ENCODE measurements around the gene ERG. TPM values are rescaled to one million over a fixed set of nuclear protein-coding genes. Genes with fewer than 3 reads are reported as not detected.

ERG gene
- total and polyA plus RNA-seq, 5 donors, result 6.6 to 20.1 (median 16.7) TPM

DNA sequence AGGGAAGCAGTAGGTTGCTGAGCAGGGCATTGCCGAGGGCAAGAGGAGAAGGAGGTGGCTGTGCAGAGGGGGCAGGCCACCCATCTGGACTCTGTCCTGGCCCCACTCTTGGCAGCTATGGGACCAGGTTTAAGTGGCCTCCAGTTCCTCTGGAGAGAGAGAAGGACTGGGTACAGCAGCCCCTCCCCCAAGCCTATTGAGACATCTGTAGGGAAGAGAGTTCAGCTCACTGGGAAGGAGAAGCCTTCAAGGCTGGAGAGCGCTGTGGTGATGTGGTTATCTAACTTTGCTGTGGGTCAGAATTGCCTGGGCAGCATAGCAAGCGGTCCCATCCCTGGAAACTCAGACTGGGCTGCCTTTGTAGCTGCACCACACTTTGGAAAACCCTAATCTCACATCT is 147.6 kb downstream of the ERG start:
- Histone ChIP-seq H3K27ac (ENCODE audit: low read length) (no peak overlapping the region), H3K4me3 (ENCODE audit: low read length) (no peak overlapping the region), H3K9me3 (ENCODE audit: control insufficient read depth, low read length) (no peaks in the 10 kb centered on the region), H3K4me1 (ENCODE audit: control insufficient read depth, insufficient read depth, low read length) (no peaks in the 10 kb centered on the region), H3K27me3 (ENCODE audit: control insufficient read depth, insufficient read depth) (no peaks in the 10 kb centered on the region)
- peak in 1 of 2 donors; percentile 34 for ATAC-seq
- 87% methylated on average over 3 of the region's 3 CpGs for WGBS
- intact Hi-C loops (cut with DNase I), result loop anchor here (5.0 to 10.0 kb wide), 4 partner anchors 133 to 646 kb away; no protein-coding TSS in a partner anchor
- no peak for DNase-seq

DNA sequence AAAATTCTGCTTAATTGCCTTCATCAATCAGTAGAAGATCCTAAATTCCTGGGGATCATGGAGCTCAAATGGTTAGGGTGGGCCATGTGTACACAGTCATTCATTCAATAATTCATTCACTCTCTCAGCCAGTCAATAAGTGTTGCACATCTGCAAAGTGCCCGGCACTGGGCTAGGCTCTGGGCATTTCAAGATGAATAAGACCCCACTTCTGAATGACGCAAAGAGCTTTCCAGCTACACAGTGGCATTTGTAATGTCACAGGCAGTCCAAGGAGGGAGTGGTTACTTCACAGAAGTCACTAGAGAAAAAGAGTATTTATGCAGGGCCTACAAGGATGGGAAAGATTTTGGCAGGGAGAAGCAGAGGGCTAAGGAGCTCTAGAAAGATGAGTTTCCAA is 148.3 kb downstream of the ERG start:
- 94% methylated on average over 2 of the region's 2 CpGs for WGBS
- Histone ChIP-seq H3K4me1 (ENCODE audit: control insufficient read depth, insufficient read depth, low read length) (no peaks in the 10 kb centered on the region), H3K27ac (ENCODE audit: low read length) (no peak overlapping the region), H3K9me3 (ENCODE audit: control insufficient read depth, low read length) (no peaks in the 10 kb centered on the region), H3K4me3 (ENCODE audit: low read length) (no peak overlapping the region), H3K27me3 (ENCODE audit: control insufficient read depth, insufficient read depth) (no peaks in the 10 kb centered on the region)
- ATAC-seq (no peak), DNase-seq (no peak)
- intact Hi-C loops (cut with DNase I), result loop anchor here (5.0 to 10.0 kb wide), 4 partner anchors 133 to 645 kb away; no protein-coding TSS in a partner anchor

DNA sequence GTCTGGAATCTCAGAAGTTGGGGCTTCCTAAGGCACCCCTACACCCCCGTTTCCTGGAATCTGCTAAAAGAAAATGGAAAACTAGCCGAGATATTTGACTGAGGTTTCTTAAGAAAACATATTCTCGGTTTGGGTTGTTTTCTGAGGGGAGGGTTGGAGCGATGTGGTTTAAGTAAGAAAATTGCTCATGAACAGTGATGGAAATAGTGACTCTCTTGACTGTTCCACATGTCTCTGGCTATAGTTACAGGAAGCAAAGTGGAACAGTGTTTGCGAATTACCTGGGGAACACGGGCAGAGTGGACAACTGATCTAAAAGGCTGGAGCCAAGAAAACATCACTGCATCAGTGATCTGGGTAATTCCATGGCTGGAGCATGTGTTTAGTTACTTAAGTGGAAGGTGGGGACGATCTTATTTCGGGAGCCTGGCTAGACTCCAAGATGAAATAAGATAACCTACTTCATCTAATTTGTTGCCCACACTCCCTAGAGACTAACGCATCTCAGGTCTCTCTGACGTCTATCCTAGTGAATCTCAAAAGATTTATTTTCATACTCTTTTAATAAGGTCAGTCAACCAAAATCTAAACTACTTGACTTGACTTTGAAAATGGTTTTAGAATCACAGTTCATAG is 149.0 kb downstream of the ERG start:
- ATAC-seq, result peak in 1 of 2 donors; percentile 52
- Histone ChIP-seq H3K4me3 (ENCODE audit: low read length) (no peak overlapping the region), H3K9me3 (ENCODE audit: control insufficient read depth, low read length) (no peaks in the 10 kb centered on the region), H3K4me1 (ENCODE audit: control insufficient read depth, insufficient read depth, low read length) (no peaks in the 10 kb centered on the region), H3K27ac (ENCODE audit: low read length) (no peak overlapping the region), H3K27me3 (ENCODE audit: control insufficient read depth, insufficient read depth) (no peaks in the 10 kb centered on the region)
- WGBS, result 52% methylated on average over 10 of the region's 10 CpGs
- DNase-seq, result no peak
- intact Hi-C loops (cut with DNase I), result no loop called here

DNA sequence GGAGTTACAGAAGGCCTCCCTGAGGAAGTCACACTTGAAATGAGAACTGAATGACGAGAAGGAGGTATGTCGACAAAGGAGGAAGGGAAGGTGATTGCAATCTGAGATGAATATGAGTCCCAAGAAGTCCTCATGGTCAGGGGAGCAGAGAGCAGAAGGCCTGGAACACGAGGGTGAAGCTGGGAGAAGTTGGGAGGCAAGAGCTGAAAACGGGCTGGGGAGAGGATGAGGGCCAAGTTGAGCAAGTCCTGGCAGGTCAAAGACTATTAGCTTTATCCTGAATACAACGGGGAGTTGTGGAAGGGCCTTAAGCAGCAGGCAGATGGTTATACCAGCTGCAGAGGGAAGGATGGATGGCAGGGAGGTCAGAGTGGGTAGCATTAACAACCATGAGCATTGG is 152.0 kb downstream of the ERG start:
- intact Hi-C loops (cut with DNase I), result no loop called here
- 74% methylated on average over 5 of the region's 5 CpGs for WGBS
- Histone ChIP-seq H3K4me1 (ENCODE audit: control insufficient read depth, insufficient read depth, low read length) (no peaks in the 10 kb centered on the region), H3K27ac (ENCODE audit: low read length) (no peak overlapping the region), H3K9me3 (ENCODE audit: control insufficient read depth, low read length) (no peaks in the 10 kb centered on the region), H3K27me3 (ENCODE audit: control insufficient read depth, insufficient read depth) (no peaks in the 10 kb centered on the region), H3K4me3 (ENCODE audit: low read length) (no peak overlapping the region)
- DNase-seq (no peak), ATAC-seq (no peak)

DNA sequence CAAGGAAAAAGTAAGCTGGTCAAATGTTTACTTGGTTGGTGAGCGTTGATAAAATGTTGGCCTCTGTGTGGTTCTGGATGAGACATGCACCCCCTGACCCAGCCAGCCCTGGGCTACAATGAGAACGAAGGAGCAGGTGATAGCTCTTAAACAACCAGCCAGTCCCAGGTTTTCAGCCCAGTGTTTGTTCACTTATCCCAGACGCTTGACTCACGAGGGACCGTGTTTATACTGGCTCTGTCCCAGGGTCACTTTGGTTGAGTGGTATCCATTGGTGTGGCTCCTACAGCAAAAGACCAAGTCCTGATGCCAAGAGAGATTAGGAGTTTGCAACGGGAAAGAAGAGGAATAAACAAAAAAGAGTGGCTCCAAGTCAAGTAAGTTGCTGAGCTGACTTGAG is 154.6 kb downstream of the ERG start:
- H3K4me3 ChIP-seq (ENCODE audit: low read length), result no peak overlapping the region
- peak; percentile 76 to 84 for ATAC-seq
- 32% methylated on average over 6 of the region's 6 CpGs for WGBS
- DNase-seq, result peak; percentile 48 to 81 (median 53)
- H3K9me3 ChIP-seq (ENCODE audit: control insufficient read depth, low read length), result no peaks in the 10 kb centered on the region
- no peaks in the 10 kb centered on the region for H3K27me3 ChIP-seq (ENCODE audit: control insufficient read depth, insufficient read depth)
- peaks cover 5% of the 10 kb centered on the region for H3K4me1 ChIP-seq (ENCODE audit: control insufficient read depth, insufficient read depth, low read length)
- H3K27ac ChIP-seq (ENCODE audit: low read length), result no peak overlapping the region
- intact Hi-C loops (cut with DNase I), result no loop called here

DNA sequence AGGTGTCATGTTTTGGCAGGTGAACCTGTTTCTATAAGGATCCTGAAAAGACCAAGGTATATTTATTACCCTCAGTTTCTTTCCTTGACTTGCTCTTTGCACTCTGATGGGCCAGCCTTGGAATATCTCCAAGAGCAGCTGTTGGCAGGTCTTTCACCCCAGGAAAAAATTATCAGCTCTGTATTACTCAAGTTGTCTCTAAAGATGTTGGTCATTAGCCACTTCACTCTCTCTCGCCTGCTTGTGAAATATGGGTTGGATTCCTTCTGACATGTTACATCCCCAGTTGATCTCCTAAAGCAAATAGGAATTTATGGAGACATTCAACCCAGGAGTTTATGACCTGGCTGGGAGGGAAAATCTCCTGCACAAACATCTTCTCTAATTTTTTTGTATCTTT is 155.5 kb downstream of the ERG start:
- intact Hi-C loops (cut with DNase I), result no loop called here
- WGBS, result 53% methylated on average over 1 of the region's 1 CpG
- H3K4me3 ChIP-seq (ENCODE audit: low read length), result no peak overlapping the region
- no peak overlapping the region for H3K27ac ChIP-seq (ENCODE audit: low read length)
- peak in 1 of 2 donors; percentile 46 for ATAC-seq
- no peaks in the 10 kb centered on the region for H3K27me3 ChIP-seq (ENCODE audit: control insufficient read depth, insufficient read depth)
- H3K9me3 ChIP-seq (ENCODE audit: control insufficient read depth, low read length), result no peaks in the 10 kb centered on the region
- peak in 1 of 3 donors; percentile 32 for DNase-seq
- peaks cover 5% of the 10 kb centered on the region for H3K4me1 ChIP-seq (ENCODE audit: control insufficient read depth, insufficient read depth, low read length)

DNA sequence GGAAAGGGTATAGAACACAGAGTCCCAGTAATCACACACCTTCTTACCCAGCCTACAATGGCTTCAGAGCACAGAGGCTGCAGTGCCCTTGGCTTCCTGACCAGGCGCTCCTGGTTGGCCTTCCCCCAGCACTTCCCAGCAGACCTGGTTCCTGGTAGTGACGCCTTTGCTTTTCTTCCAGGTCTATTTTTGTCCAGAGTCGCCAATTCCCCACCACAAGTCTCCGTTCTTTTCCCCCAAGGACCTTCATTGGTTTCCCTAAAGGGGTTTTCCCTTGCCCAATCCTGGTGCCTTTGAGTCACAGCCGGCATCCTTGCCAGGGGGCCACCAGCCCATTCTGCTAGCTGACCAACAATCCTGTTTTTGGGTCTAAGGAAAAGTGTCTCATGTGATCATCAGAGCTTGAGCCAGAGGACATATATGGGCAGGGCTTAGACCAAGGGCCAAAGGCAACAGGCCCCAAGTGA is 156.7 kb downstream of the ERG start:
- DNase-seq (peak in 2 of 3 donors; percentile 49 to 55), ATAC-seq (peak in 1 of 2 donors; percentile 34)
- no peaks in the 10 kb centered on the region for H3K27me3 ChIP-seq (ENCODE audit: control insufficient read depth, insufficient read depth)
- H3K4me3 ChIP-seq (ENCODE audit: low read length), result no peak overlapping the region
- WGBS, result 77% methylated on average over 5 of the region's 5 CpGs
- no peaks in the 10 kb centered on the region for H3K9me3 ChIP-seq (ENCODE audit: control insufficient read depth, low read length)
- no peak overlapping the region for H3K27ac ChIP-seq (ENCODE audit: low read length)
- intact Hi-C loops (cut with DNase I), result no loop called here
- H3K4me1 ChIP-seq (ENCODE audit: control insufficient read depth, insufficient read depth, low read length), result peaks cover 5% of the 10 kb centered on the region

DNA sequence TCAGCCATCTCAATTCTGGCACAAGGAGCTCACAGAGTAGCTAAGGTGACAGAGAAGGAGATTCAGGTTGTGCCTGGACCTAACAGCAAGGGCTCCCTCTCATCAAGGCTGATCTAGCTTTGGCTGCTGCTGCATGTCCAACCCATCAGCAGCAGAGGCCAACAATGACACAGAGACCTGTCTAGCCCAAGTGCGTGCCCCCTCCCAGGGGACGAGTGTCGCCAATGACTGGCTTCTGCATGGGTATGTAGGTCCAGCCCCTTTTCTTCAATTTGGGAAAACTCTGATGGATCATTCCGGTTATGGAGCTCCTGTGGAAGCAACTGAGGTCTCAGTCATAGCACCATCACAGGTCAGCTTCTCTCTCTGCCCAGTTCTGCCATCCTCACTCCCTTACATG is 158.1 kb downstream of the ERG start:
- ATAC-seq, result no peak
- H3K9me3 ChIP-seq (ENCODE audit: control insufficient read depth, low read length), result no peaks in the 10 kb centered on the region
- 80% methylated on average over 4 of the region's 4 CpGs for WGBS
- no peak overlapping the region for H3K27ac ChIP-seq (ENCODE audit: low read length)
- peaks cover 5% of the 10 kb centered on the region for H3K4me1 ChIP-seq (ENCODE audit: control insufficient read depth, insufficient read depth, low read length)
- DNase-seq, result no peak
- no peaks in the 10 kb centered on the region for H3K27me3 ChIP-seq (ENCODE audit: control insufficient read depth, insufficient read depth)
- H3K4me3 ChIP-seq (ENCODE audit: low read length), result no peak overlapping the region
- intact Hi-C loops (cut with DNase I), result no loop called here

DNA sequence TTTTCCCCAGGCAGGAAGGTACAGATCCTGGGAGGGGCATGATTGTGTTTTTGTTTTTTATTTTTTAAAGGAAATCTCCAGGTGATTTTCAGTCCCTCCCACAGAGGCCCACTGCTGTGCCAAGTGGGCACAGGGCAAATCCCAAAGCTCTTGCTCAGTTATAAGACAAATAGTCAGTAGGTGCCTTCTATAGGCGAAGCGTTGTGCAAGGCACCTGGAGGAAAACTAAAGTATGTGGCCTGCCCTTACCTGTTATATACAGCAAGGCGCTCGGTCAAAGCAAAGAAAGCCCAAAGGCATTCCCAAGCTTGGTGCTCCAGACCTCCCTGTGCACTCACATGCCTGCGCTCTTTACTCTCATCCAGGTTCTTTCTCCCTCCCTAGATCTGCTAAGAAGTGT is 160.5 kb downstream of the ERG start:
- WGBS, result 96% methylated on average over 5 of the region's 5 CpGs

DNA sequence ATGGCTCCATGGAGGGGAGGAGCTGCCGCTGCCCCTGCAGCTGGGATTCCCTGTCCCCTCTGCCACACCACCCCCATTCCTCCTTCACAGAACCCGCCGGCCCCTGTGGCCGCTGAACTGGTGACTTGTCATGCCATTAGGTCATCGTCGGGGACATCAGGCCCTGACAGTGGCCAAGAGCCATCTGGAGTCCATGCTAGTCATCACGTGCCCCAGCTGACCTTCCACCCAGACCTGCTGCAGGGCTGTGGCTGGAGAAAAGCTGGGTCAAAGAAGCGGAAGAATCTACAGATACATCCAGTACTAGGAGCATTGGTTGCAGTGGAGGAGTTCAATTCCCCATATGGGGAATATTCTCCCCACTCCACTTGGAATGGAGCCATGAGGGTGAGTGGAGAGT is 163.4 kb downstream of the ERG start:
- 85% methylated on average over 8 of the region's 8 CpGs for WGBS
- intact Hi-C loops (cut with DNase I), result no loop called here
- ATAC-seq (peak in 1 of 2 donors; percentile 23), DNase-seq (no peak)
- H3K27me3 ChIP-seq (ENCODE audit: control insufficient read depth, insufficient read depth), result no peaks in the 10 kb centered on the region
- H3K4me1 ChIP-seq (ENCODE audit: control insufficient read depth, insufficient read depth, low read length), result no peaks in the 10 kb centered on the region
- H3K4me3 ChIP-seq (ENCODE audit: low read length), result no peak overlapping the region
- no peak overlapping the region for H3K27ac ChIP-seq (ENCODE audit: low read length)
- no peaks in the 10 kb centered on the region for H3K9me3 ChIP-seq (ENCODE audit: control insufficient read depth, low read length)

More for the DNA sequence above, 160.5 kb downstream of the ERG start:
- Histone ChIP-seq H3K27me3 (ENCODE audit: control insufficient read depth, insufficient read depth) (no peaks in the 10 kb centered on the region), H3K27ac (ENCODE audit: low read length) (no peak overlapping the region), H3K4me1 (ENCODE audit: control insufficient read depth, insufficient read depth, low read length) (peaks cover 5% of the 10 kb centered on the region), H3K9me3 (ENCODE audit: control insufficient read depth, low read length) (no peaks in the 10 kb centered on the region), H3K4me3 (ENCODE audit: low read length) (no peak overlapping the region)
- DNase-seq (no peak), ATAC-seq (no peak)
- intact Hi-C loops (cut with DNase I), result no loop called here

DNA sequence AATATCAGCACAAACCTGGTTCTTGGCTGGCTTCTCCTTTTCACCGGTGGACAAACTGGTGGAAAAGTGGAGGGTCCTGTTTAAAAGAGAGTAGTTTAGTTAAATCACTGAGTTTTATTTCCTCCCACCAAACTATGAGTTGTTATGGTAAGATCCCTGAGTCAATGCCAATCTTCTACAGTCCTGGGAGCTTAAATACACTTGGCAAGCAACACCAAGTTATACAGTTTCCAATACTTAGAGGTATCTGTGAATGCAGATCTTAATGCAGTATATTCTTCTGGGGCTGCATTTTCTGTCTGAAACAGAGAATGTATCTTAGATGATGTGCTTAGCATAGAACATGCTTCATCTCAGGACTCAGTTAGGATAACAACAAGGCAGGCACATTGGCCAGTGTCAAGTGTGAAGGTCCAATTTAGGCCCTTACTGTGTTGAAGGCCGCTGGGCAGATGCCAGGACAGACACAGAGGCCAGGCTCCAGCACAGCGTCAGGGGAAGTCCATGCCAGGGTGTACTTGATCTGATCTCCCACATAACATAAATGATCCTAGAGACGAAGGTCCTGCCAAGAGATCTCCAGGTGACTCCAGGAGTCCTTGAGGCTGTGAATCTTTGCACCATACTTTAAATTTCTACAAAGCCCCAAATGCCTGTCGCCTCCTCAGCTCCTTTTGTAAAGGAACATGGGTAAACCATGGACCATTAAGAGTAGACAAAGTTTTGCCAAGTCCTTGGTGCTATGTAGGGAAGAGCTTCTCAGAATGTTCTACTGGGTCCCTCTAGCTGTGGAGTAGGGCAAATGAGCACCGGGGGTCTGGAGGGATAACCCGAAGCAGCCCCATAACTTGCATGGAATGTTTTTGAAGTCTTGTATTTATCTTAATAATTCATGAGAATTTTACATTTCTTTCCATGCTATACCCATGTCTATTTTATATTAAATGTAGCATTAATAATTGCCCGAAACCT is 164.7 kb downstream of the ERG start:
- Histone ChIP-seq H3K27me3 (ENCODE audit: control insufficient read depth, insufficient read depth) (no peaks in the 10 kb centered on the region), H3K9me3 (ENCODE audit: control insufficient read depth, low read length) (no peaks in the 10 kb centered on the region), H3K4me1 (ENCODE audit: control insufficient read depth, insufficient read depth, low read length) (no peaks in the 10 kb centered on the region), H3K4me3 (ENCODE audit: low read length) (no peak overlapping the region), H3K27ac (ENCODE audit: low read length) (no peak overlapping the region)
- intact Hi-C loops (cut with DNase I), result no loop called here
- peak; percentile 39 to 64 for ATAC-seq
- WGBS, result 72% methylated on average over 8 of the region's 8 CpGs
- DNase-seq, result peak in 1 of 3 donors; percentile 70
